Keratinocyte (primary cell): ENCODE measurements around the gene LRCOL1. TPM values are rescaled to one million over a fixed set of nuclear protein-coding genes. Genes with fewer than 3 reads are reported as not detected.

Experiments used
- DNase-seq: peaks from one replicate; pipeline ENCODE4 v3.0.0-alpha.2; 2011; ENCODE audit warnings: low read depth, missing footprints, low spot score
- FAIRE-seq: peaks from 2 replicates; lab custom pipeline; 2011; peaks lifted over from hg19 to GRCh38; lab: Jason Lieb, UNC
- H2AFZ ChIP-seq: 2 replicates; pipeline ENCODE4 v1.6.0; 2012; ENCODE audit warnings: low read length, control low read depth, inconsistent platforms; ENCODE audit not compliant: control insufficient read depth
- H3K27ac ChIP-seq: 2 replicates; pipeline ENCODE4 v1.5.1; 2011; ENCODE audit warnings: low read length; ENCODE audit not compliant: control insufficient read depth, insufficient read depth
- H3K27me3 ChIP-seq: 3 replicates; pipeline ENCODE4 v1.6.0; 2011; ENCODE audit warnings: low read length; ENCODE audit not compliant: control insufficient read depth, insufficient read depth; ENCODE audit errors: extremely low read depth
- H3K36me3 ChIP-seq, 2 experiments: 2 replicates in 1 of 2; 3 replicates in 1 of 2; pipeline ENCODE4 v1.5.1; 2011; ENCODE audit warnings: low read length in 2 of 2, mild to moderate bottlenecking in 1 of 2; ENCODE audit not compliant: control insufficient read depth in 2 of 2, insufficient read depth in 2 of 2; ENCODE audit errors: extremely low read depth in 1 of 2
- H3K4me1 ChIP-seq: 3 replicates; pipeline ENCODE4 v1.5.1; 2011; ENCODE audit warnings: low read length; ENCODE audit not compliant: control insufficient read depth, insufficient read depth; ENCODE audit errors: extremely low read depth
- H3K4me2 ChIP-seq: 3 replicates; pipeline ENCODE4 v1.6.0; 2011; ENCODE audit warnings: low read depth, low read length; ENCODE audit not compliant: control insufficient read depth, insufficient read depth; ENCODE audit errors: extremely low read depth
- H3K4me3 ChIP-seq, 3 experiments: fragments of 200-600 bp in 1 of 3; sonication (generic) in 1 of 3; 2 replicates in 2 of 3; 3 replicates in 1 of 3; pipeline ENCODE4 v1.5.1; 2011 to 2016; ENCODE audit warnings: low read length in 3 of 3, mild to moderate bottlenecking in 3 of 3, control low read depth in 2 of 3, inconsistent platforms in 1 of 3, low read depth in 1 of 3, mixed read lengths in 1 of 3, mixed run types in 1 of 3, moderate library complexity in 1 of 3; ENCODE audit not compliant: control insufficient read depth in 2 of 3, insufficient read depth in 2 of 3; ENCODE audit errors: extremely low read depth in 1 of 3
- H3K79me2 ChIP-seq: 2 replicates; pipeline ENCODE4 v1.6.0; 2012; ENCODE audit warnings: low read length; ENCODE audit not compliant: control insufficient read depth, insufficient read depth
- H3K9ac ChIP-seq: 3 replicates; pipeline ENCODE4 v1.6.0; 2011; ENCODE audit warnings: low read length; ENCODE audit not compliant: control insufficient read depth, insufficient read depth; ENCODE audit errors: extremely low read depth
- H3K9me1 ChIP-seq: 3 replicates; pipeline ENCODE4 v1.6.0; 2011; ENCODE audit warnings: low read length; ENCODE audit not compliant: control insufficient read depth, insufficient read depth; ENCODE audit errors: extremely low read depth
- H3K9me3 ChIP-seq: 2 replicates; pipeline ENCODE4 v1.5.1; 2012; ENCODE audit warnings: low read depth, low read length; ENCODE audit not compliant: control insufficient read depth
- H4K20me1 ChIP-seq: 3 replicates; pipeline ENCODE4 v1.6.0; 2011; ENCODE audit warnings: low read length; ENCODE audit not compliant: control insufficient read depth, insufficient read depth; ENCODE audit errors: extremely low read depth
- CTCF ChIP-seq, 3 experiments: IDR thresholded peaks in 1 of 3; conservative IDR thresholded peaks in 1 of 3; optimal IDR thresholded peaks in 1 of 3; 2 replicates in 2 of 3; 3 replicates in 1 of 3; pipeline versions ENCODE3 to v1.5.1; 2011; ENCODE audit warnings: low read length in 3 of 3, mild to moderate bottlenecking in 3 of 3, moderate library complexity in 2 of 3, control low read depth in 1 of 3, inconsistent platforms in 1 of 3; ENCODE audit not compliant: insufficient read depth in 2 of 3; ENCODE audit errors: extremely low read depth in 1 of 3
- EZH2 ChIP-seq: IDR thresholded peaks from one replicate; pipeline ENCODE4 v1.6.1; 2012; ENCODE audit warnings: inconsistent platforms, mild to moderate bottlenecking, low read length, moderate library complexity
- dilution Hi-C: fragments of 300-500 bp; cut with MboI; formaldehyde crosslinking; loops from one replicate; pipeline ENCODE4 v1.7.0; 2020; ENCODE audit warnings: low sequenced_read_pairs; ENCODE audit not compliant: extremely low pct_ligation_motif_present
- polyA plus RNA-seq, 5 experiments: library from polyadenylated mRNA; depleted of rRNA in 3 of 5; stranded (reverse) in 3 of 5; stranded (forward) in 1 of 5; unstranded in 1 of 5; fragments of >200 nt; gene quantifications; 1 replicate in 1 of 5; 2 replicates in 3 of 5; 3 replicates in 1 of 5; pipeline versions ENCODE4 v1.2.1 to v1.2.3, GENCODE V29; 2011 to 2012; ENCODE audit warnings: missing spikeins in 2 of 5, low read depth in 1 of 5, low replicate concordance in 1 of 5

Gene LRCOL1
- polyA plus RNA-seq, 1 donor (not counting 4 experiments of a cell fraction or from before 2014, with no cell fraction given), result not detected

- H3K4me1 ChIP-seq, result no peaks in the 10 kb centered on the region
- TF ChIP-seq CTCF (optimal IDR thresholded peaks at IDR 0.05 in 1 of 3, IDR thresholded peaks at IDR 0.05 in 1 of 3, conservative IDR thresholded peaks at IDR 0.05 in 1 of 3; ENCODE audit: extremely low read depth in 1 of 3, insufficient read depth in 2 of 3, low read length in 3 of 3), result no peak
- no peak for TF ChIP-seq EZH2
- H3K9me1 ChIP-seq, result no peaks in the 10 kb centered on the region
- no peaks in the 10 kb centered on the region for H3K79me2 ChIP-seq
- H3K36me3 ChIP-seq, result no peaks in the 10 kb centered on the region
- no peak overlapping the region for H3K4me3 ChIP-seq
- H4K20me1 ChIP-seq, result no peaks in the 10 kb centered on the region
- no peak for DNase-seq
- H3K9ac ChIP-seq, result no peak overlapping the region
- H3K4me2 ChIP-seq, result no peak overlapping the region
- no peak overlapping the region for H3K27ac ChIP-seq
- no peak overlapping the region for H2AFZ ChIP-seq
- peaks cover 90% of the 10 kb centered on the region for H3K27me3 ChIP-seq
- dilution Hi-C loops, result no loop called here
- H3K9me3 ChIP-seq, result no peaks in the 10 kb centered on the region
- no peak for FAIRE-seq
Observed at GRCh38 chr12:132606927-132607326, 3.5 kb downstream of the LRCOL1 start.

GRCh38 chr12:132606466-132606865 lies 3.9 kb downstream of the LRCOL1 start:
- no peaks in the 10 kb centered on the region for H3K79me2 ChIP-seq
- TF ChIP-seq CTCF (optimal IDR thresholded peaks at IDR 0.05 in 1 of 3, IDR thresholded peaks at IDR 0.05 in 1 of 3, conservative IDR thresholded peaks at IDR 0.05 in 1 of 3; ENCODE audit: extremely low read depth in 1 of 3, insufficient read depth in 2 of 3, low read length in 3 of 3) (no peak), EZH2 (no peak)
- H2AFZ ChIP-seq, result no peak overlapping the region
- no peak overlapping the region for H3K9ac ChIP-seq
- no peaks in the 10 kb centered on the region for H3K4me1 ChIP-seq
- peaks cover 90% of the 10 kb centered on the region for H3K27me3 ChIP-seq
- H3K9me3 ChIP-seq, result no peaks in the 10 kb centered on the region
- no peak overlapping the region for H3K27ac ChIP-seq
- FAIRE-seq (no peak), DNase-seq (no peak)
- H4K20me1 ChIP-seq, result no peaks in the 10 kb centered on the region
- no peak overlapping the region for H3K4me3 ChIP-seq
- dilution Hi-C loops, result no loop called here
- H3K9me1 ChIP-seq, result no peaks in the 10 kb centered on the region
- no peaks in the 10 kb centered on the region for H3K36me3 ChIP-seq
- no peak overlapping the region for H3K4me2 ChIP-seq
